GM12873 (cell line): ENCODE data around the gene PXDN.

Source experiments
- CTCF ChIP-seq: IDR thresholded peaks from 2 replicates; pipeline ENCODE4 v1.5.1; 2012; ENCODE audit warnings: low read depth, mild to moderate bottlenecking, moderate library complexity, low read length, control low read depth; ENCODE audit not compliant: insufficient read depth; ENCODE audit errors: missing control alignments

PXDN gene

GRCh38 chr2:1674766-1675397, 69.4 kb downstream of the PXDN start:
- no peak for TF ChIP-seq CTCF

GRCh38 chr2:1674276-1674675, 70.0 kb downstream of the PXDN start:
- no peak for TF ChIP-seq CTCF

- TF ChIP-seq CTCF = no peak
These were observed 71.0 kb downstream of the PXDN start for GRCh38 chr2:1673160-1673944.

GRCh38 chr2:1672738-1673137, 71.6 kb downstream of the PXDN start:
- TF ChIP-seq CTCF = no peak

GRCh38 chr2:1671916-1672315, 72.4 kb downstream of the PXDN start:
- no peak for TF ChIP-seq CTCF

- TF ChIP-seq CTCF = no peak
These were observed 73.7 kb downstream of the PXDN start for GRCh38 chr2:1670636-1671035.

GRCh38 chr2:1665761-1666505, 78.4 kb downstream of the PXDN start:
- no peak for TF ChIP-seq CTCF
